GM18508 (cell line): Measurements from ENCODE around the gene SMAD1.
"Not testable (repeated sequence)": the region's sequence is repeated elsewhere in the genome, so short reads cannot be mapped to it uniquely, and the experiment has no call there.

Experiments
- ATAC-seq: cut with Tn5 transposase; IDR thresholded peaks from one replicate; pipeline ENCODE4 v1.9.1; 2021; ENCODE audit warnings: moderate number of reproducible peaks; ENCODE audit not compliant: insufficient read depth, unreplicated experiment

Gene SMAD1

DNA sequence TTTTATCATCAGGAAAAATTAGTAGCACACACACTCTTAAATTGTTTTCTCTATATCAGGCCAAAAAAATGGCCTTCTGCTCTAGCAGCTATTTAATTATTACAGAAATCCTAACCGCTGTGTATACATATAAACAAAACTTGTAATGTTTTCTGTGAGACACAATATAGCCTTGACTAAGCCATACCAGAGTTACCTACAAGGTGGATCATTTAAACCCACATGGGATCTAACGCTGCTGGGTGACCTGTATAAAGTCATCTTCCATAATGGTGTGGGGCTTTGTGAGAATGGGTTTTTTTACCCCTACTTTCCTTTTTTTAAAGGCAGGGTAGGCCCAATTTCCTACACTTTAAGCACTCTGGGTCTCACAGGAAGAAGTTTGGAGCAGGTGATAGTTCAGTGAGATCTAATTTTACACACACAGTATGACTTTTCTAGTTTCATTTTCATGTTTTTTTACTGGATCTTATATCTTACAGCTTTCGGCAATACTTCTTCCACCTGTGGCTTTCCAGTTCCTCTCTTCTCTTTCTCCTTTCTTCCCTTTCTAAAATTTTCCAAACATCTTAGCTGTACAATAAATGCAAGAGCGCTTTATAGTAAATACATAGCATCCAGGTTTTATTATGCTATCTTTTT, 70.6 kb downstream of the SMAD1 start:
- peak; percentile 67 for ATAC-seq

DNA sequence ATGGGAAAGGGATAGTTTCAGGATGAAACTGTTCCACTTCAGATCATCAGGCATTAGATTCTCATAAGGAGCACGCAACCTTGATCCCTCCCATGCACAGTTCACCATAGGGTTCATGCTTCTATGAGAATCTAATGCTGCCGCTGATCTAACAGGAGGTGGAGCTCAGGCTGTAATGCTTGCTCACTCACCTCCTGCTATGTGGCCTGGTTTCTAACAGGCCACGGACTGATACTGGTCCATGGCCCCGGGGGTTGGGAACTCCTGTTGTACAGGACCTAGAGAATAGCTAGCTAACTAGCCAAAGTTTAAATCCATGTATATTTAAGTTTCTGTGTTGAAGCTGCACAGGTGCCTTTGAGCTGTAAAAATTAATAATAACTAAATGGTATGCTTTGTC, 71.7 kb downstream of the SMAD1 start:
- no peak for ATAC-seq

DNA sequence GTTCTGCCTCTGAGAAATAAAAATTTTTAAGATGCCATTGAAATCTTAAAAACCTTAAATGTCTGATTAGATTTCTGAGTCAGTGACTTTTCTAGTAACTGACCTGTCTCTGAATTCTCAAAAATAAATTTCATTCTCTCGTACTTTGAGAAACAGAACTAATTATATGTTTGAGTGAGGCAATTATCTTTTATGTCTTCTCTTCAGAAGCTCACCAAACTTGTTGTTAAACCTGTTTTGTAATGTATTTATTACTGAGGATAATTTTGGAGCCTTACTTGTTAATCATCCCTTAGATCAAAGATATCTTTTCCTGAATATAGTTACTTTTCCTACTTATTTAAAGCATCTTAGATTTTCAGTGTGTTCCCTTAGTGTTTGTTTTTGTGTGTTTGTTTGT, 73.0 kb downstream of the SMAD1 start:
- no peak for ATAC-seq

DNA sequence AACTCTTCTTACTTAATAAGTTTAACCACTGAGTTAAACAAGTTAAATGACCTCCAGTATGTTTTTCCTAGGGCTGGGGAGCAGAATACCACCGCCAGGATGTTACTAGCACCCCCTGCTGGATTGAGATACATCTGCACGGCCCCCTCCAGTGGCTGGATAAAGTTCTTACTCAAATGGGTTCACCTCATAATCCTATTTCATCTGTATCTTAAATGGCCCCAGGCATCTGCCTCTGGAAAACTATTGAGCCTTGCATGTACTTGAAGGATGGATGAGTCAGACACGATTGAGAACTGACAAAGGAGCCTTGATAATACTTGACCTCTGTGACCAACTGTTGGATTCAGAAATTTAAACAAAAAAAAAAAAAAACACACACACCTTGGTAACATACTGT, 76.1 kb downstream of the SMAD1 start:
- ATAC-seq = no peak

DNA sequence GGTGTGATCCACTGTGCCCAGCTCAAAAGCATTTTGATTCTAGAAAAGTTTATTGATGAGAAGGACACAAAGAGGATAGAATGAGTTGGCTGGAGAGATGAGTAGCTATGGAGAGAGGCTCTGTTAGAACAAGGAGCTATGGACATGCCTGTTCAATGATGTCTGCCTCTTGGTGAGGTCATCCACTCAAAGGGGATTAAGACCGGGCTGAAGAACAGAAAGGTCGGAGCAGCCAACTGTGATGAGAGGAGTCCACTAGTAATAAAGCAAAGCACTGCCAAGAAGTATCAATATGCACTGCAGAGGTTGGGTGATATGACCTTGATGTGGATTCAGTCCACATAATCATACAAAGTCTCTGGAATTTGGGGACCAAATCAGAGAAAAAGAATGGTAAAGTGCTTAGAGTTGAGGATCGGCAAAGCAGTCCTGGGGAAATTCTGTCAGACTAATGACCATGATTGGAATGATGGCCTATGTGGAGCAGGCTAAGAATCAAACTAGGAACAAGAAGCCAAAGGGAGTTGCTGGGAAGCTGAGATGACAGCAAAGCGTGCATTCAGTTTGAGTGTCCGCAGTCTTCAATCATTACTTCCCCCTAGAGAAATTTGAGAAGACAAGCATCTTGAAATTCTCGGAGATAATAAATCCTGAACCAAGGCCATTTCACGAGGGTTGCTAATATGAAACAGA, 81.8 kb downstream of the SMAD1 start:
- ATAC-seq = no peak

DNA sequence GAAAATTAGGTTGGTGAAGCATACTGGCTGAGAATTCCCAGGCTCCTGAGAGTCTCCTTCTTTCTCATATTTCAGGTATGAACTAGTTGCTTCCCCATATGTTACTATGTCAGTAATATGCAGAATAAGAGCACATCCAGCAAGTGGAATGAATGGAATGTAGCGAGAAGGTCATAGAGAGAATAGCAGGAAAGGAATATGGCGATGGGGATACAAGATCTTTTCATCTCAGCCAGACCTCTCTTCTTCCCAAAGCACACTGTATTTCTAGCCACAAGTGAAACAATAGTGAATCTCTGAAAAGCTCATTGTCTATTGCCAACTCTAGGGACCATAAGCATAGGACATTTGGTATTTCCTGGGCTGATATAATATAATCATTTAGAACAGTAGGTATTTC, 82.9 kb downstream of the SMAD1 start:
- no peak for ATAC-seq

DNA sequence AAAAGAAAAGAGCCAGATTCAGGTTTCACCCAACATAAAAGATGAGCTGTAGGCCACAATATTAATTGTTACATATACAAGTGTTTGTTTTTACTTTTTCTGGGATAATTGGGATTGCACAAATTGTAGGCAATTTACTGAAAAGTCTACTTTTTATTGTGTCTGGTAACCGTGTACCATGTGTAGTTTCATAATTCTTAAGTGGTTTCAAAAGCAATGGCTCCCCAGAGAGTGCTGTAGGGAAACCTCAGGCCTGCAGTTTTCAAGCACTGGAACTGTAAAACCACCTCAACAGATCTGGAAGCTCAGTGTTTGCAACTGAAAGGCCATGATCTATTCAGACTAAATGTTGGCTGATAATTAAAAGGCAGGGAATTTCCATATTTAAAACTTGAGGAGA, 83.7 kb downstream of the SMAD1 start:
- ATAC-seq = no peak

DNA sequence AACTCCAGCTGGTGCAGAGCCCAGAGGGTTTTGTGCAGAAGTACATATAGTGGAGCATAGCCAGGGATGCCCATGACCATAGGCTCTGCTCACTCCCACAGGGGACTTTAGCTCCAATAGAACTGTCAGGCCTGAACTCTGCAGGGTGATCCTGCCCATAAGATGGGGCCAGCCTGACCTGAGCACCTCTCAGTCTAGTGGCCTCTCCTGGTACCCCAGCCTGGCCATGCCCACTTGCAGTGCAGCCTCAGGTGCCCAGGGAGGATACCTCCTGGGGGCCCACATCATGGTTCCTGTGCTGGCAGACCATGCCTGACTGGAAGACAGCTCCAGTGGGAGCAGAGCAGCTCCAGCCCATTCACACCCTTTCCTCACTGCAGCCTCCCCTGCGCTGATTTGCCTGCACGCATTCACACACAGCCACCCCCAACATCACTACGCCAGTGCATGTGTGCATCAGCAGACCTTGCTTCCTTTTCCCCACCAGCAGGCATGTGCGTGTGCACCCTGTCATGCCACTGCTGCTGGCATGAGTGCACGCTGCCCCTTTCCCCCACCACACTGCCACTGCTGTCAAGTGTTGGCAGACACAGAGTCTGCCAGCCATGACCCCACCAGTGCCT, 84.5 kb downstream of the SMAD1 start:
- ATAC-seq = no peak

DNA sequence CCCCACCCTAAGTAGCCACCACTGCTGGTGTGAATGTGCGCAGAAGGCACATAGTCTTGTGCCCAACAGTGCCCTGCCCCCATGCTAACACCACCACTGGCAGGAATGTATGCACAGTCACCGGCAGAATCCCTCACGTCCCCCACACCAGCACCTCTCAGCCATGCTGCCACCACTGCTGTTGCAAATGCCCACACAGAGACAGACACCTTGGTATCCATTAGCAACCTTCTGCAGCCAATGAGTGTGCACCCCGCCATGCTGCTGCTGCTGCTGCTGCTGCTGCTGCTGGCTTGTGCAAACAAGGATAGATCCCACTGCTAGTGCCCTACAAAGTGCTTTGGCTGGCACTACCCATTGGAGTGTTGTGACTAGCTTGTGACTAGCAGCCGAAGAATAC, 85.1 kb downstream of the SMAD1 start:
- ATAC-seq = no peak

DNA sequence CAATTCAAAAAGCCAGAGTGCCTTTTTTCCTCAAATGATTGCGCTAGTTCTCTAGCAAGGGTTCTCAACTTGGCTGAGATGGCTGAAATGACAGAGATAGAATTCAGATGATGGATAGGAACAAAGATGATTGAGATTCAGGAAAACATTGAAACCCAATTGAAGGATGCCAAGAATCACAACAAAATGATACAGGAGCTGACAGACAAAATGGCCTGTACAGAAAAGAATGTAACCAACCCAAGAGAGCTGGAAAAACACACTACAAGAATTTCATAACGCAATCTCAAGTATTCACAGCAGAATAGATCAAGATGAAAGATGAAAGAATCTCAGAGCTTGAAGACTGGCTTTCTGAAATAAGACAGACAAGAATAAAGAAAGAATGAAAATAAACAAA, 85.9 kb downstream of the SMAD1 start:
- ATAC-seq = no peak

DNA sequence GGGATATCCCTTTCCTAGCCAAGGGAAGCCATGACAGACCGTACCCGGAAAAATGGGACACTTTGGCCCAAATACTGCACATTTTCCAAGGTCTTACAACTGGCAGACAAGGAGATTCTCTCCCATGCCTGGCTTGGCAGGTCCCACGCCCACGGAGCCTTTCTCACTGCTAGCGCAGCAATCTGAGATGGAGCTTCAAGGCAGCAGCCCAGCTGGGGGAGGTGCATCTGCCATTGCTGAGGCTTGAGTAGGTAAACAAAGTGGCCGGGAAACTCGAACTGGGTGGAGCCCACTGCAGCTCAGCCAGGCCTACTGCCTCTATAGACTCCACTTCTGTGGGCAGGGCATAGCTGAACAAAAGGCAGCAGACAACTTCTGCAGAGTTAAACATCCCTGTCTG, 92.9 kb downstream of the SMAD1 start:
- ATAC-seq = not testable (repeated sequence)

DNA sequence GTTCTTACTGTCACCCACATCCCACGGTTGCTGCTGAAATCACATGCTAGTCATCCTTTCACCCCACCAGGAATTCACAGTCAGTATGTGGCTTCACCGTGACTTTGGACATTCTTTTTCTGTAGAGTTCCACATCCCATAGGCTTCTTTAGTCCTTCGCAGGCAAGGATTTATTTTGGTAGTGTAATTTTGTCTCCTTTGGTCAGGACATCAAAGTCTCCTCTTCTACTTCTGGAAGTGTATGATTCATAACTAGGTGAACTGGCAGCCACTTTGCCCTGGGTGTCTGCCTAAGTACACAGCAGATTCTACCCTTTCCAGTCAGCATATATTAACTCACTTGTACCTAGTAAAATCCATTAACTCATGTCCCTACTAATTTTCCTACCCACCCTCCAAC, 99.3 kb downstream of the SMAD1 start:
- ATAC-seq = no peak

DNA sequence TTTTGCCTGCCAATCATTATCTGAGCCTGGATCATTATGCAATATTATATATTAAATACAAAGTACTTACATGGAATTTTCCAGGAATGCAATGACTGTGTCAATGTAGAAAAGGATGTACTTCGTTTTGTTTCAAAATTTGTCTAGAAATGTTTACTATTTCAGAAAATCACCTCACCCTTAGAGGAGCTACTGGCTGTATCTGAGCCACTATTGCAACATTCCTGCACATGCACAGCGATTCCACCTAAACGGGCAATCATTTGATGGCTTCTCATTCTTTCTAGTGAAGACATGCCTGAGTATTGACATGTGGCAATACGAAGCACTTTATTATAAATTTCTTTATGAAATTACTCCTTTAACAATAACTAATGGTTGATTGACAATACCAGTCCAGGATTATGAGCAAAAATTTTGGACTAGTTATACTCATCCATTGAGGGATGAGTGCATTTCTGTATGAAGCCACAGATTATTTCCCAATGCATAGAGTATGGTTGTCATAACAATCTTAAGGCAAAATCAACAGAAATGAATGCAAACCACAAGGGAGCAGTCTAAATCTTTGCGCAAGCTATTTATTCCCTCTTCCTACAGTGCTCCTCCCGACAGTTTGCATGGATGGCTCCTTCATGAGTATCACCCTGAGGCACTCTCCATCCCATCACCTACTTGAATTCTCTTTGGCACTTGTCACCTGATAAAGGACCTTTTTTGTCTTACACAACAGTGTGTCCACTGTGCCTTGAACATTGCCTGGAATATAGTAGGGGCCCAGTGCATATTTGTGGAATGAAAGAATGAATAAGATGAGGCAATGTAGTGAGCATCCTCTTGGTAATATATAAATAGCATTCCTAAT, 101.8 kb downstream of the SMAD1 start:
- ATAC-seq = no peak

DNA sequence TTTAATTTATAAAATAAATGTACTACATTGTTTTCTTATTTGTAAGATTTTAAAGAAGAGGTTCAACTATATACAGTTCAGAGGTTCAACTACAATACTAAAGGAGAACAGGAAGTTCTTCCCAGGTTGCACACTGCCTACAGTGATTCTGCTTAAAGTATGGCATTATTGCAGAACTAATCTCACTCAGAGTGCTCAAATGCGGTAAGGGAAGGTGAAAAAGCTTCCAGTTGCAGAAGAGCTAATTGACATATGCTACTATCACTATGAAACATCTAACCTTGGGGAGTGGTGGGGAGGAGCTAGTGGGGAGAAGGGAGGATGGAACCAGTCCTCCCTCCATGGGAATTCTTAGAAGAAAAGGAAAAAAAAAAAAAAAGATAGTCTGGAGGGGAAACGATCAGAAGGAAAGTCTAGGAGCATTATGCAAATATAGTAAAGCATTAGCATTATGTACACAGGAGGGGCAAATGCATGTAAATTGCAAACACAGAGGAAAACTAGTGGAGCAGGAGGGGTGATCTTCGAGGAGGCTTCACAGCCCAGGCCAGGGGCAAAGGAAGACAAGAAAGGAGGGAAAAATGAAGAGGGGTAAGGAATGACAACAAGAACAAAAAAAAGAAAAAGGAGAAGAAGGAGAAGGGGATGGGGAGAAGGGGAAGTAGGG, 105.6 kb downstream of the SMAD1 start:
- ATAC-seq = no peak

DNA sequence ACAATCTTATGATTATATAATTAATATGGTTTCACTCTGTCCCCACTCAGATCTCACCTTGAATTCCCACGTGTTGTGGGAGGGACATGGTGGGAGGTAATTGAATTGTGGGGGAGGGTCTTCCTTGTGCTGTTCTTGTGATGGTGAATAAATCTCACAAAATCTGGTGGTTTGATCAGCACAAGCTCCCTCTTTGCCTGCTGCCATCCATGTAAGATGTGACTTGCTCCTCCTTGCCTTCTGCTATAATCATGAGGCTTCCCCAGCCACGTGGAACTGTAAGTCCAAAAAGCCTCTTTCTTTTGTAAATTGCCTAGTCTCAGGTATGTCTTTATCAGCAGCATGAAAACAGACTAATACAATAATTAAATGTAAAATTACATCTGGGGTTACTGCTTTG, 107.7 kb downstream of the SMAD1 start:
- not testable (repeated sequence) for ATAC-seq

DNA sequence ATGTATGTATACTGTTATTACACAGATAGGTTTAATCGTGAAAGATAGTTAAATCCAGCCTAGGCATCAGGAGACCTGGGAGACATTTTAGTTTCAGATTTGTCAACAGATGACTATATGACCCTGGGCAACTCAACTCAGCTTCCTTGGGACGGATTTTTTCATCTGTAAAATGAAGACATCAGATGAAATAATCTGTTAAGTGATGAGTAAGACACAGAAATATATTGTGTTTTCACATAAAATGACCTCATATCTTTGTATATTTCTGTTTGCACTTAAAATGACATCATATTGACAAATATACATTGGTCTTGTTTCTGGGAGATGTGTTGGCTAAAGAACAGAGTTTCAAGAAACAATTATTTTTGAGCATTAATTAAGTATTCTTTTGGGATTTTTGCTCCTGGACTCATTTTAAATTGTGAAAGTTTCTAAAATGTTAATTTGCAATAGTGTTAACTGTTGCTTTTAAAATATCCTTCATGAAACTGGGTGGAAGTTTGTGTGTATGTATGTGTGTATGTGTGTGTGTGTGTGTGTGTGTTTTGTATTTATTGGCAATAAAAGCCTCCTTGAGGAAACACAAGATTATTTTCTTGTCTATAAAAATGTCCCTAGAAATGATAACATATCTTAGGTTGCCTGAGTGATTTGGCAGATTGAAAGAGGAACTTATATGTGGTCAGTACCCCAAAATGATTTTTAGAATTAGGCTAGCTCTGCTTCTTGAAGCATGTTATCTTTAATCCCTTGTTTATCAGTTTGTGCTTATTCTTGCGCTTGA, 108.5 kb downstream of the SMAD1 start:
- no peak for ATAC-seq

DNA sequence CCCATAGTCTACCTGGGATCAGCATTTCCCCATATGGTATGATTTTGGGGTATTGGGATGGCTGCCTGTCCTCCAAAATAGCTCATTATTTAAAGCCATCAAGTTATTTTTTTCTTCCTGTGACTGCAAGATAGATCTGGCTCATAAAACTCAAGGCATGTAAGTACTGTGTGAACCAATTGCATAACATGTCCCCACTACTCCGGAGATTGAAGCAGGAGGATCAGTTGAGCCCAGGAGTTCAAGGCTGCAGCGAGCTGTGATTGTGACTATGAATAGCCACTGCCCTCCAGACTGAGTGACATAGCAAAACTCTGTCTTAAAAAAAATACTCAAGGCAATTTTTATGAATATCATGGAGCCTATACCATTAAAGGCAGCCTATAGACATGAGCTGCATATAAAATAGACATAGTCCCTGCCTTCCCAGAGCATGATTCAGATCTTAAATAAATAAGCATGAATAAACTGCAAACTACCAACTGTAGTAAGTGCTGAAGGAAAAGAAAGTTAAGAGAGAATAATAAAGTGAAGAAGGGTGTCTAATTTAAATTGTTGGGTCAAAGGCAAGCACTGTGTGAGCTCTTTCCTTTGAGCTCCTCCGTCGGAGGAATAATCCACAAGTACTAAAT, 120.6 kb downstream of the SMAD1 start:
- no peak for ATAC-seq

DNA sequence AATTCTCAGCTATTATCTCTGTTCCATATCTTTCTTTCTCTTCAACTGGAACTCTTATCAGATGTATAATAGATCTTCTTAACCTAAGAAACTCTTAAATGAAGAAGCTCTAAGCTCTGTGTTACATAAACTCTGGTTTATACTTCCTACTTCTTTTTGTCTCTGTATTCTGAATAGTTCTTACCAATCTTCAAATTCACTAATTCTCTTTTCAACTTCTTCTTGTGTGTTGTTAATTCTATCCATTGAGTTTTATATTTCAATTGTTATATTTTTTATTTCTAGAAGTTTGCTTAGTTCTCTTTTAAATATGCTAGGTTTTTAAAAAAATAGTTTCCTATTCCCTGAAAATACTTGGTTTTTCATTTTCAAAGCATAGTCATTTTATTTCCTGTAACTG, 124.3 kb downstream of the SMAD1 start:
- ATAC-seq = no peak
